ENCODE results near the gene CD82.
"Not testable (repeated sequence)": the region's sequence is repeated elsewhere in the genome, so short reads cannot be mapped to it uniquely, and the experiment has no call there.

The CD82 gene

GRCh38 chr11:44533921-44534711 lies 31.3 kb upstream of the CD82 start:
- no peak for DNase-seq (ENCODE audit: low read depth in 1 of 2, low spot score in 1 of 2)

- no peak for DNase-seq (ENCODE audit: low read depth in 1 of 2, low spot score in 1 of 2)
Measured at GRCh38 chr11:44535191-44535980, 30.1 kb upstream of the CD82 start.

- no peak for DNase-seq (ENCODE audit: low read depth in 1 of 2, low spot score in 1 of 2)
Measured at GRCh38 chr11:44536788-44537516, 28.5 kb upstream of the CD82 start.

- DNase-seq (ENCODE audit: low read depth in 1 of 2, low spot score in 1 of 2) = no peak
Measured at GRCh38 chr11:44537679-44538078, 27.8 kb upstream of the CD82 start.

- DNase-seq (ENCODE audit: low read depth in 1 of 2, low spot score in 1 of 2) = peak; percentile 50 to 57
Measured at GRCh38 chr11:44538375-44539054, 26.9 kb upstream of the CD82 start.

GRCh38 chr11:44539971-44540370 lies 25.5 kb upstream of the CD82 start:
- no peak for DNase-seq (ENCODE audit: low read depth in 1 of 2, low spot score in 1 of 2)

GRCh38 chr11:44540667-44541066 lies 24.8 kb upstream of the CD82 start:
- no peak for DNase-seq (ENCODE audit: low read depth in 1 of 2, low spot score in 1 of 2)

GRCh38 chr11:44542372-44542771 lies 23.1 kb upstream of the CD82 start:
- DNase-seq (ENCODE audit: low read depth in 1 of 2, low spot score in 1 of 2) = no peak

- DNase-seq (ENCODE audit: low read depth in 1 of 2, low spot score in 1 of 2) = not testable (repeated sequence)
Measured at GRCh38 chr11:44546984-44547383, 18.5 kb upstream of the CD82 start.

- not testable (repeated sequence) for DNase-seq (ENCODE audit: low read depth in 1 of 2, low spot score in 1 of 2)
Measured at GRCh38 chr11:44547534-44547933, 17.9 kb upstream of the CD82 start.

GRCh38 chr11:44548032-44548695 lies 17.3 kb upstream of the CD82 start:
- no peak for DNase-seq (ENCODE audit: low read depth in 1 of 2, low spot score in 1 of 2)

GRCh38 chr11:44548961-44549749 lies 16.3 kb upstream of the CD82 start:
- DNase-seq (ENCODE audit: low read depth in 1 of 2, low spot score in 1 of 2) = not testable (repeated sequence)

GRCh38 chr11:44550123-44550522 lies 15.3 kb upstream of the CD82 start:
- no peak for DNase-seq (ENCODE audit: low read depth in 1 of 2, low spot score in 1 of 2)

GRCh38 chr11:44551456-44552139 lies 13.9 kb upstream of the CD82 start:
- DNase-seq (ENCODE audit: low read depth in 1 of 2, low spot score in 1 of 2) = no peak

- no peak for DNase-seq (ENCODE audit: low read depth in 1 of 2, low spot score in 1 of 2)
Measured at GRCh38 chr11:44555031-44555800, 10.2 kb upstream of the CD82 start.

GRCh38 chr11:44556735-44557409 lies 8.6 kb upstream of the CD82 start:
- peak in 1 of 2 donors; percentile 59 for DNase-seq (ENCODE audit: low read depth in 1 of 2, low spot score in 1 of 2)

- DNase-seq (ENCODE audit: low read depth in 1 of 2, low spot score in 1 of 2) = no peak
Measured at GRCh38 chr11:44557464-44557863, 8.0 kb upstream of the CD82 start.
